Suprapubic skin (tissue), 4 donors: ENCODE results near the gene NAA38. TPM values are rescaled to one million over a fixed set of nuclear protein-coding genes. Genes with fewer than 3 reads are reported as not detected.
A peak's percentile ranks its signal among the peaks of the same experiment; 100 is the strongest.

ENCODE experiments used
- DNase-seq, 2 donors: peaks; one replicate each; pipeline ENCODE4 v3.0.0-alpha.2; 2019; ENCODE audit warnings: low spot score in 2 of 2
- H3K27ac ChIP-seq: fragments of 200-600 bp; sonication (generic); one replicate; pipeline ENCODE4 v1.5.1; 2019
- H3K27me3 ChIP-seq: fragments of 200-600 bp; sonication (generic); one replicate; pipeline ENCODE4 v1.5.1; 2019
- H3K36me3 ChIP-seq: fragments of 200-600 bp; sonication (generic); one replicate; pipeline ENCODE4 v1.5.1; 2019
- H3K4me1 ChIP-seq: fragments of 200-600 bp; sonication (generic); one replicate; pipeline ENCODE4 v1.5.1; 2019
- H3K4me3 ChIP-seq: fragments of 200-600 bp; sonication (generic); one replicate; pipeline ENCODE4 v1.5.1; 2019; ENCODE audit warnings: mild to moderate bottlenecking
- H3K9me3 ChIP-seq: fragments of 200-600 bp; sonication (generic); one replicate; pipeline ENCODE4 v1.5.1; 2019
- EP300 ChIP-seq: sonication (generic); formaldehyde crosslinking; IDR thresholded peaks from one replicate; pipeline ENCODE4 v1.6.1; 2017; ENCODE audit warnings: antibody characterized with exemption
- POLR2A ChIP-seq, 2 donors: fragments of 450-650 bp; IDR thresholded peaks; one replicate each; pipeline ENCODE4 v1.6.1; 2017; ENCODE audit warnings: antibody characterized with exemption in 2 of 2, mild to moderate bottlenecking in 2 of 2, moderate library complexity in 2 of 2
- POLR2AphosphoS5 ChIP-seq, 3 donors: sonication (generic); formaldehyde crosslinking; IDR thresholded peaks; one replicate each; pipeline ENCODE4 v1.6.1; 2017; ENCODE audit warnings: antibody characterized with exemption in 3 of 3
- WGBS: methylation state at CpG from one replicate; pipeline ENCODE4 v1.1.5; 2018; 5-methylcytosine and 5-hydroxymethylcytosine counted together
- total RNA-seq, 4 donors: library from RNA; depleted of rRNA; stranded (reverse); fragments of >200 nt; gene quantifications; one replicate each; pipeline ENCODE4 v1.1.0, GENCODE V29; 2016
- TF ChIP-seq, protein P1 (sequence below), 2 donors: fragments of 200-600 bp in 1 of 2; fragments of 450-650 bp in 1 of 2; sonication (generic) in 1 of 2; IDR thresholded peaks; one replicate each; pipeline ENCODE4 v1.5.1; 2016 to 2019; ENCODE audit warnings: antibody characterized with exemption in 2 of 2, mild to moderate bottlenecking in 1 of 2, moderate library complexity in 1 of 2

The NAA38 gene
- total RNA-seq, 4 donors from 2014 or later: 46.2 to 90.6 (median 47.6) TPM

DNA sequence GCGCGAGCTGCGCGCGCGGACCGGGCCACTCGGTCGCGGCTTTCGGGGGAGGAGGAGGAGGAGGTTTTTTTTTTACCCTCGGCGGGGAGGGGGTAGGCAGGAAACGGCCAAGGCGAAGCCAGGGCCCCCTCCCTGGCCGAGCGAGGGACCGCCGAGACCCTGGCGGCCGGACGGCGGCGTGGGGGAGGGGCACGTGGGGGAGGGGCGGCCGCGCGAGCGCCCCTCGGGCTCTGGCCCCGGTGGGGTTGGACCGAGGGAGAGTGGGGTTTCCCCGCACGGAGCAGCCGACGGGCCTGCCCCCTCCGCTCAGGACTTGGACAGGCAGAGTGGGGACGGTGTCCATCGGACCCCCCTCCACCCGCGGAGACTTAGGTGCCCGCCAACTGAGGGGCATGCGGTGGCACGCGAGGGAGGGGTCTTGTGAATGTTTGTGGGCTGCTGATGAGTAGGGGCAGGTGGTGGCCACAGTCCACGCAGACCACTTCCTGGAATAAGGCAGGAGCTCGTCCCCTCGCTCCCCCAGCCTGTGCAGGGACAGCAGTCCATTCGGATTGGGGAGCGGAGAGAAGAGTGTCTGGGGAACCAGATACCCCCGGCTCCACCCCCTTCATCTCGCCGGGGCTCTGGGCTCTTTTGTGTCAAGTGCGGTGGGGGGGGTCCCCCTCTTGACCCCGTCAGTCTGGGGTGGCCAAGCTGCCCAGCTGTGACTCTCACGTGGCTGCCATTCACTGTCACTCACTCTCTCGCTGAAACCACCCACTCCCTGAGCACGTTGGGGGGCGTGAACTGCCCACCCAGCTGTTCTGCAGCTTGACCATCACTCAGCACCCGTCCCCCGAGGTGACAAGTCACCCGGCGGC lies 28.2 kb upstream of the NAA38 start:
- Histone ChIP-seq H3K4me3 (peak overlapping the region; percentile 92), H3K4me1 (peaks cover 72% of the 10 kb centered on the region), H3K27me3 (no peaks in the 10 kb centered on the region), H3K27ac (peak overlapping the region; percentile 91), H3K9me3 (no peaks in the 10 kb centered on the region), H3K36me3 (peaks cover 6% of the 10 kb centered on the region)
- WGBS: 0% methylated on average over 3 of the region's 64 CpGs
- TF ChIP-seq EP300: no peak
- TF ChIP-seq POLR2A (IDR thresholded peaks at IDR 0.05): peak in 1 of 2 donors; percentile 15
- peak; percentile 79 to 81 for DNase-seq

DNA sequence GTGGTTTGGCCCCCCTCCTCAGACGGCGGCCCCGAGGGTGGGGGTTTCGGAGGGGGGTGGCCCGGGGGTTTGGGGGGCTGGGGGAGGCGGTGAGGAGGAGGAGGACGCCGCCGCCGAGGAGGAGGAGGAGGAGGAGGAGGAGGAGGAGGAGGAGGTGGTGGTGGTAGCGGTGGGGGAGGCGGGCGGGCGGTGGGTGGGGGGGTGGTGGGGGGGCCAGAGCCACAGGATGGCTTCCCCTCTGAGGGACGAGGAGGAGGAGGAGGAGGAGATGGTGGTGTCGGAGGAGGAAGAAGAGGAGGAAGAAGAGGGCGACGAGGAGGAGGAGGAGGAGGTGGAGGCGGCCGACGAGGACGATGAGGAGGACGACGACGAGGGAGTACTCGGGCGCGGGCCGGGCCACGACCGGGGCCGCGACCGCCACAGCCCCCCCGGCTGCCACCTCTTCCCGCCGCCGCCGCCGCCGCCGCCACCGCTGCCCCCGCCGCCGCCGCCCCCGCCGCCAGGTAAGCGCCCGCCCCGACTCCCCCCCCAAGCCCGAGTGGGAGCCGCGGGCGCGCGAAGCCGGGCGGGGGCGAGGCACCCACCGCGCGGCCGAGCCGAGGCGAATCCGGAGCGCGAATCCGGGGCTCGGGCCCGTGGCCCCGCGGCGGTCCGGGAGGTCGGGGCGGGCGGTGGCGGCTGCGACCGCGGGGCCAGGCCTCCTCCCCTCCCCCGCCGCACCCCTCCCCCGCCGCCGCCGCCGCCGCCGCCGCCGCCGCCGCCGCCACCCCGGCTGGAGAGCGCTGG lies 27.4 kb upstream of the NAA38 start:
- peak in 1 of 2 donors; percentile 66 for DNase-seq
- H3K4me3 ChIP-seq: peak overlapping the region; percentile 92
- no peak for TF ChIP-seq POLR2A (IDR thresholded peaks at IDR 0.05)
- TF ChIP-seq, protein P1, sequence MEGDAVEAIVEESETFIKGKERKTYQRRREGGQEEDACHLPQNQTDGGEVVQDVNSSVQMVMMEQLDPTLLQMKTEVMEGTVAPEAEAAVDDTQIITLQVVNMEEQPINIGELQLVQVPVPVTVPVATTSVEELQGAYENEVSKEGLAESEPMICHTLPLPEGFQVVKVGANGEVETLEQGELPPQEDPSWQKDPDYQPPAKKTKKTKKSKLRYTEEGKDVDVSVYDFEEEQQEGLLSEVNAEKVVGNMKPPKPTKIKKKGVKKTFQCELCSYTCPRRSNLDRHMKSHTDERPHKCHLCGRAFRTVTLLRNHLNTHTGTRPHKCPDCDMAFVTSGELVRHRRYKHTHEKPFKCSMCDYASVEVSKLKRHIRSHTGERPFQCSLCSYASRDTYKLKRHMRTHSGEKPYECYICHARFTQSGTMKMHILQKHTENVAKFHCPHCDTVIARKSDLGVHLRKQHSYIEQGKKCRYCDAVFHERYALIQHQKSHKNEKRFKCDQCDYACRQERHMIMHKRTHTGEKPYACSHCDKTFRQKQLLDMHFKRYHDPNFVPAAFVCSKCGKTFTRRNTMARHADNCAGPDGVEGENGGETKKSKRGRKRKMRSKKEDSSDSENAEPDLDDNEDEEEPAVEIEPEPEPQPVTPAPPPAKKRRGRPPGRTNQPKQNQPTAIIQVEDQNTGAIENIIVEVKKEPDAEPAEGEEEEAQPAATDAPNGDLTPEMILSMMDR (IDR thresholded peaks at IDR 0.05): no peak
- TF ChIP-seq POLR2AphosphoS5 (IDR thresholded peaks at IDR 0.05): no peak
- TF ChIP-seq EP300: no peak
- peaks cover 12% of the 10 kb centered on the region for H3K36me3 ChIP-seq
- no peaks in the 10 kb centered on the region for H3K9me3 ChIP-seq
- H3K27ac ChIP-seq: peak overlapping the region; percentile 91
- H3K4me1 ChIP-seq: peaks cover 67% of the 10 kb centered on the region
- H3K27me3 ChIP-seq: no peaks in the 10 kb centered on the region
- whole genome bisulfite sequencing: 2% methylated on average over 35 of the region's 100 CpGs

DNA sequence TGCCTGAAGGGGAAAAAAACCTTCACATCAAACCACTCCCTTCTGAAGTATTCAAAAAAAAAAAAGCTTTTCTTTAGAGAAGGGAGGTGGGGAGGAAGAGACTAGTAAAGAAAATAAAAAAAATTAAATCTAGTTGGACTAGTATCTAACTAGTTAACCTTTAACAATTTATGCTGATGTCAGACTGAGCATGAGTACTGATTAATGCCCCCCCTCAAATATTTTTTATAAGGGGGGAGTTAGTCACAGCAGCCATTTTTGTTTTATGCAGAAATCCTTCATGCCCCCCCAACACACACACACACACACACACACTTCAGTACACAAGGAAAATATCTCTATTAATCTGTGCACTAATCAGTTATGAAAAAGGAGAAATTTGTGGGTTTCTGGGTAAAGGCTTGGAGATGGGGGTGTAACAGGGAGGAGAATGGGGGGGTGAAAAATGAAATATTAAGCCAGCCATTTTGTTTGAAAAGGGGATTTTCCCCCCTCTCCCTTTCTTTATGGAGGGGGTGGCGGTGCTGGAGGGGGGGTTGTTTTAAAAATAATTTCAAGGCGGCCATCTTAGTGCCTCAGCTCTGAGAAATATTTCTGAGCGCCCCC lies 26.5 kb upstream of the NAA38 start:
- peak overlapping the region; percentile 92 for H3K4me3 ChIP-seq
- H3K9me3 ChIP-seq: no peaks in the 10 kb centered on the region
- DNase-seq: no peak
- peaks cover 15% of the 10 kb centered on the region for H3K36me3 ChIP-seq
- peak overlapping the region; percentile 91 for H3K27ac ChIP-seq
- peaks cover 58% of the 10 kb centered on the region for H3K4me1 ChIP-seq
- 10% methylated on average over 3 of the region's 3 CpGs for WGBS
- TF ChIP-seq POLR2AphosphoS5 (IDR thresholded peaks at IDR 0.05) (no peak), EP300 (no peak)
- TF ChIP-seq, protein P1 (IDR thresholded peaks at IDR 0.05): no peak
- no peaks in the 10 kb centered on the region for H3K27me3 ChIP-seq

DNA sequence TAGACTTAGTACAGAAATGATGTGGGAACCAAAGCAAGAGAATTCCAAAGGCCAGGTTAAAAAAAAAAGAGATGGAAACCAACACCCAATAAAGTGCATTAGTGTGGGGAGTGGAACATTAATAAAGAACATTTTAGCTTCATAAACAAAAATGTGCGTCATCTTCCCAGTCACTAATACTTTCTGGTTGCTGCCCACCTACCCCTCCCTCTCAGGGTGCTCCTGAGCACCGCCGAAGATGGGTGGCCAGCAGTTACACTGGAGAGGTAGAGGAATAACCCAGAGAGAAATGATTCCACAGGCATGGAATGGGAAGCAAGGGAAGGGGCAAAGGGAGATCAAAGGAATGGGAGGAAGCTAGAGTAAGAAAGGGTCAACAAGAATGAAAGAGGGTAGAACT lies 25.3 kb upstream of the NAA38 start:
- Histone ChIP-seq H3K4me1 (peaks cover 47% of the 10 kb centered on the region), H3K9me3 (no peaks in the 10 kb centered on the region), H3K36me3 (peaks cover 19% of the 10 kb centered on the region), H3K27ac (no peak overlapping the region), H3K27me3 (no peaks in the 10 kb centered on the region), H3K4me3 (no peak overlapping the region)
- 72% methylated on average over 3 of the region's 3 CpGs for WGBS
- TF ChIP-seq, protein P1 (IDR thresholded peaks at IDR 0.05): no peak
- TF ChIP-seq POLR2A (IDR thresholded peaks at IDR 0.05) (no peak), EP300 (no peak), POLR2AphosphoS5 (IDR thresholded peaks at IDR 0.05) (no peak)
- no peak for DNase-seq

DNA sequence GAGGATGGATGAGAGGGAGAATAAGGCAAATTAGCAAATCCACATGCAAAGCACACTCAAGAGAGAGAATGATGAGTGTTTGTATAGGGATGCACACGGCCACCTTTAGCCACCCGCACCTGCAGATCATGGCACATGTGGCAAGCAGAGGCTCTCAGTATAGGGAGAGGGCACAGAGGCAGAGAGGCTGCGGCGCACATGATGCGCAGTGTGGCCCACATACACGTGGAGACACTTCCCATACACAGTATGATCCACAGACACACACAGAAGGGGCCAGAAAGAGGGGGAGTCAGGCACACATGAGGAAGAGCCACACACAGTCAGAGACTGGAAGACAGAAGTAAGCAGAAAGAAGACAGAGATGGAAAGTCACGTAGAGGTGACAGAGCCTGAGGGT lies 24.7 kb upstream of the NAA38 start:
- Histone ChIP-seq H3K27ac (no peak overlapping the region), H3K27me3 (no peaks in the 10 kb centered on the region), H3K36me3 (peaks cover 19% of the 10 kb centered on the region), H3K9me3 (no peaks in the 10 kb centered on the region), H3K4me3 (no peak overlapping the region), H3K4me1 (peaks cover 43% of the 10 kb centered on the region)
- WGBS: 50% methylated on average over 7 of the region's 7 CpGs
- TF ChIP-seq, protein P1 (IDR thresholded peaks at IDR 0.05): no peak
- TF ChIP-seq POLR2A (IDR thresholded peaks at IDR 0.05) (no peak), POLR2AphosphoS5 (IDR thresholded peaks at IDR 0.05) (no peak), EP300 (no peak)
- peak in 1 of 2 donors; percentile 62 for DNase-seq
